ENCODE measurements around the gene DNAJC1.

DNA sequence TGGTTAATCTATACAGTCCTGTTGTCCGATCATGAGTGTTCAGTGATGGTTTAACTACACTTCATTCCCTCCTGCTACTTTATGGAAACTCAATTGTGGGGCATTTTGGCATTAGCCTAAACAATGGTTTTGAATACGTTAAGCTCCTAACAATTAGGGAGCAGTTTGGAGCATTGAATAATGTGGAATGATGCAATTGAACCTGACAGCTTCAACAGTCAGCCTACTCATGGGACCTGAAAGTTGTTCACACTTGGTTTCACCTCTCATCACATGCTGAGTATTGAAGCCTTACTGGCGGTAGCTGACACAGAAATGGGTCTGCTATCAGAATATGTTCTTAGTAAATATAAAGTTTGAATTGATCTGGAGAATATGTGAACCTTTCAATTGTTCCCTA lies 283.4 kb downstream of the DNAJC1 start:
- TF ChIP-seq, protein P1, sequence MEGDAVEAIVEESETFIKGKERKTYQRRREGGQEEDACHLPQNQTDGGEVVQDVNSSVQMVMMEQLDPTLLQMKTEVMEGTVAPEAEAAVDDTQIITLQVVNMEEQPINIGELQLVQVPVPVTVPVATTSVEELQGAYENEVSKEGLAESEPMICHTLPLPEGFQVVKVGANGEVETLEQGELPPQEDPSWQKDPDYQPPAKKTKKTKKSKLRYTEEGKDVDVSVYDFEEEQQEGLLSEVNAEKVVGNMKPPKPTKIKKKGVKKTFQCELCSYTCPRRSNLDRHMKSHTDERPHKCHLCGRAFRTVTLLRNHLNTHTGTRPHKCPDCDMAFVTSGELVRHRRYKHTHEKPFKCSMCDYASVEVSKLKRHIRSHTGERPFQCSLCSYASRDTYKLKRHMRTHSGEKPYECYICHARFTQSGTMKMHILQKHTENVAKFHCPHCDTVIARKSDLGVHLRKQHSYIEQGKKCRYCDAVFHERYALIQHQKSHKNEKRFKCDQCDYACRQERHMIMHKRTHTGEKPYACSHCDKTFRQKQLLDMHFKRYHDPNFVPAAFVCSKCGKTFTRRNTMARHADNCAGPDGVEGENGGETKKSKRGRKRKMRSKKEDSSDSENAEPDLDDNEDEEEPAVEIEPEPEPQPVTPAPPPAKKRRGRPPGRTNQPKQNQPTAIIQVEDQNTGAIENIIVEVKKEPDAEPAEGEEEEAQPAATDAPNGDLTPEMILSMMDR (IDR thresholded peaks at IDR 0.05): no peak
- TF ChIP-seq POLR2A (IDR thresholded peaks at IDR 0.05): no peak
